Gastrocnemius medialis (tissue), 4 donors: Measurements from ENCODE around the gene PRDM15.

Experiments used
- POLR2A ChIP-seq, 2 donors: fragments of 450-650 bp; IDR thresholded peaks; one replicate each; pipeline ENCODE4 v1.6.1; 2017; ENCODE audit warnings: antibody characterized with exemption in 2 of 2, mild to moderate bottlenecking in 2 of 2, moderate library complexity in 2 of 2
- TF ChIP-seq, protein P1 (sequence below), 5 experiments: fragments of 450-650 bp in 3 of 5; fragments of 200-600 bp in 2 of 5; sonication (generic) in 2 of 5; IDR thresholded peaks in 4 of 5; conservative IDR thresholded peaks in 1 of 5; 1 replicate in 4 of 5; 2 replicates in 1 of 5; pipeline ENCODE4 v1.5.1; 2016 to 2019; ENCODE audit warnings: antibody characterized with exemption in 5 of 5, mild to moderate bottlenecking in 3 of 5, moderate library complexity in 3 of 5

GRCh38 chr21:41848533-41848932, 30.6 kb downstream of the PRDM15 start:
- no peak for TF ChIP-seq POLR2A (IDR thresholded peaks at IDR 0.05)
- TF ChIP-seq, protein P1, sequence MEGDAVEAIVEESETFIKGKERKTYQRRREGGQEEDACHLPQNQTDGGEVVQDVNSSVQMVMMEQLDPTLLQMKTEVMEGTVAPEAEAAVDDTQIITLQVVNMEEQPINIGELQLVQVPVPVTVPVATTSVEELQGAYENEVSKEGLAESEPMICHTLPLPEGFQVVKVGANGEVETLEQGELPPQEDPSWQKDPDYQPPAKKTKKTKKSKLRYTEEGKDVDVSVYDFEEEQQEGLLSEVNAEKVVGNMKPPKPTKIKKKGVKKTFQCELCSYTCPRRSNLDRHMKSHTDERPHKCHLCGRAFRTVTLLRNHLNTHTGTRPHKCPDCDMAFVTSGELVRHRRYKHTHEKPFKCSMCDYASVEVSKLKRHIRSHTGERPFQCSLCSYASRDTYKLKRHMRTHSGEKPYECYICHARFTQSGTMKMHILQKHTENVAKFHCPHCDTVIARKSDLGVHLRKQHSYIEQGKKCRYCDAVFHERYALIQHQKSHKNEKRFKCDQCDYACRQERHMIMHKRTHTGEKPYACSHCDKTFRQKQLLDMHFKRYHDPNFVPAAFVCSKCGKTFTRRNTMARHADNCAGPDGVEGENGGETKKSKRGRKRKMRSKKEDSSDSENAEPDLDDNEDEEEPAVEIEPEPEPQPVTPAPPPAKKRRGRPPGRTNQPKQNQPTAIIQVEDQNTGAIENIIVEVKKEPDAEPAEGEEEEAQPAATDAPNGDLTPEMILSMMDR (IDR thresholded peaks at IDR 0.05 in 4 of 5, conservative IDR thresholded peaks at IDR 0.05 in 1 of 5), result no peak
